ENCODE results near the gene GNAZ.

DNA sequence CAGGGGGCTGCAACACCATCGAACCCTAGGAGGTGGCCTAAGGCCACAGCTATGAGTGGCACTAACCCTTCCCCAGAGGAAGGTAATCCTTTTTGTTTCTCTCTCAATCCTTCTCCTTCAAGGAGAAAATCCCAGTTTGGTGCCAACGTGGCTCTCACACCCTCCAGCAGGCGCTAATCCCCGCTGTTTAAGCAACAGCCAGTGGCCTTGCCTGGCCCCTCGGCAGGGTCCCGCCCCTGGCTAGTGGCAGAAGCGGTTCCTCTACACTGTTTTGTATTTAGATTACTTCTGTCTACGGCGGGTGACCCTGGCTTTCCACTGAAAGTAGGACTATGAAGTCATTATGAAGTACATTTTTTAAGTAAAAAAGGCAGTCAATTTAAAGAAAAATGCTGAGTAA lies 15.5 kb downstream of the GNAZ start:
- TF ChIP-seq, protein P1, sequence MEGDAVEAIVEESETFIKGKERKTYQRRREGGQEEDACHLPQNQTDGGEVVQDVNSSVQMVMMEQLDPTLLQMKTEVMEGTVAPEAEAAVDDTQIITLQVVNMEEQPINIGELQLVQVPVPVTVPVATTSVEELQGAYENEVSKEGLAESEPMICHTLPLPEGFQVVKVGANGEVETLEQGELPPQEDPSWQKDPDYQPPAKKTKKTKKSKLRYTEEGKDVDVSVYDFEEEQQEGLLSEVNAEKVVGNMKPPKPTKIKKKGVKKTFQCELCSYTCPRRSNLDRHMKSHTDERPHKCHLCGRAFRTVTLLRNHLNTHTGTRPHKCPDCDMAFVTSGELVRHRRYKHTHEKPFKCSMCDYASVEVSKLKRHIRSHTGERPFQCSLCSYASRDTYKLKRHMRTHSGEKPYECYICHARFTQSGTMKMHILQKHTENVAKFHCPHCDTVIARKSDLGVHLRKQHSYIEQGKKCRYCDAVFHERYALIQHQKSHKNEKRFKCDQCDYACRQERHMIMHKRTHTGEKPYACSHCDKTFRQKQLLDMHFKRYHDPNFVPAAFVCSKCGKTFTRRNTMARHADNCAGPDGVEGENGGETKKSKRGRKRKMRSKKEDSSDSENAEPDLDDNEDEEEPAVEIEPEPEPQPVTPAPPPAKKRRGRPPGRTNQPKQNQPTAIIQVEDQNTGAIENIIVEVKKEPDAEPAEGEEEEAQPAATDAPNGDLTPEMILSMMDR (IDR thresholded peaks at IDR 0.05) = no peak
- no peak for TF ChIP-seq POLR2A (IDR thresholded peaks at IDR 0.05)
